Measurements from ENCODE around the gene DDTL. TPM values are rescaled to one million over a fixed set of nuclear protein-coding genes. Genes with fewer than 3 reads are reported as not detected.
"Not testable (repeated sequence)": the region's sequence is repeated elsewhere in the genome, so short reads cannot be mapped to it uniquely, and the experiment has no call there.

Gene DDTL
- total RNA-seq (2021), result not detected in 2 replicates
- percentile 28 among the genes with signal in this experiment for Bru-seq, nascent RNA
- BruChase-seq, experiment 1, labeled RNA remaining after a 2-hour chase, result percentile 12 among the genes with signal in this experiment
- BruChase-seq, experiment 2, labeled RNA remaining after a 6-hour chase, result percentile 24 among the genes with signal in this experiment
- long read RNA-seq, result 0 reads

GRCh38 chr22:23966568-23966967 is at the start of gene DDTL:
DDTL (plus strand) TSS chr22:23966888; CDS start chr22:23966915, 27 bp downstream.
- H3K27ac ChIP-seq (ENCODE audit: low read depth, low read length, poor library complexity, severe bottlenecking); CTCF ChIA-PET; DNase-seq (ENCODE audit: low spot score); H3K27me3 ChIP-seq (replicated peaks; ENCODE audit: insufficient read depth, low read depth, low read length, poor library complexity); H3K9me3 ChIP-seq (ENCODE audit: low read depth, low read length, poor library complexity, severe bottlenecking); BruUV-seq (replicated peaks); H3K4me3 ChIP-seq (ENCODE audit: low read depth, low read length, poor library complexity, severe bottlenecking); H3K4me1 ChIP-seq (ENCODE audit: insufficient read depth, low read length, poor library complexity, severe bottlenecking); POLR2A ChIA-PET (ENCODE audit: low non-redundant PET); intact Hi-C loops (cut with micrococcal nuclease; ENCODE audit: unreplicated experiment): not testable (repeated sequence)
- H3K36me3 ChIP-seq (ENCODE audit: insufficient read depth, low read length, poor library complexity, severe bottlenecking), result peaks cover 23% of the 10 kb centered on the region

GRCh38 chr22:23920267-23920611 is 46.4 kb upstream of the DDTL start:
- POLR2A ChIA-PET (ENCODE audit: low non-redundant PET); H3K4me1 ChIP-seq (ENCODE audit: insufficient read depth, low read length, poor library complexity, severe bottlenecking); H3K4me3 ChIP-seq (ENCODE audit: low read depth, low read length, poor library complexity, severe bottlenecking); BruUV-seq (replicated peaks); CTCF ChIA-PET; H3K27ac ChIP-seq (ENCODE audit: low read depth, low read length, poor library complexity, severe bottlenecking); DNase-seq (ENCODE audit: low spot score); intact Hi-C loops (cut with micrococcal nuclease; ENCODE audit: unreplicated experiment); H3K9me3 ChIP-seq (ENCODE audit: low read depth, low read length, poor library complexity, severe bottlenecking); H3K27me3 ChIP-seq (replicated peaks; ENCODE audit: insufficient read depth, low read depth, low read length, poor library complexity): not testable (repeated sequence)
- H3K36me3 ChIP-seq (ENCODE audit: insufficient read depth, low read length, poor library complexity, severe bottlenecking), result peaks cover 26% of the 10 kb centered on the region

GRCh38 chr22:23921586-23922201 is 45.0 kb upstream of the DDTL start:
- ChIA-PET CTCF (interaction anchor here (0.6 kb wide), 1 partner anchor 27 kb away, joined by 7 read pairs; the partner anchor contains the start of gene MIF), POLR2A (ENCODE audit: low non-redundant PET) (interaction anchor here (0.6 kb wide), 1 partner anchor 10 kb away, joined by 8 read pairs; no protein-coding TSS in a partner anchor)
- intact Hi-C loops (cut with micrococcal nuclease; ENCODE audit: unreplicated experiment); H3K27me3 ChIP-seq (replicated peaks; ENCODE audit: insufficient read depth, low read depth, low read length, poor library complexity); DNase-seq (ENCODE audit: low spot score); BruUV-seq (replicated peaks); H3K4me3 ChIP-seq (ENCODE audit: low read depth, low read length, poor library complexity, severe bottlenecking); H3K27ac ChIP-seq (ENCODE audit: low read depth, low read length, poor library complexity, severe bottlenecking); H3K4me1 ChIP-seq (ENCODE audit: insufficient read depth, low read length, poor library complexity, severe bottlenecking): not testable (repeated sequence)
- peaks cover 41% of the 10 kb centered on the region for H3K36me3 ChIP-seq (ENCODE audit: insufficient read depth, low read length, poor library complexity, severe bottlenecking)
- peaks cover 12% of the 10 kb centered on the region for H3K9me3 ChIP-seq (ENCODE audit: low read depth, low read length, poor library complexity, severe bottlenecking)

GRCh38 chr22:23922921-23923320 is 43.8 kb upstream of the DDTL start:
- no peaks in the 10 kb centered on the region for H3K4me1 ChIP-seq (ENCODE audit: insufficient read depth, low read length, poor library complexity, severe bottlenecking)
- no peaks in the 10 kb centered on the region for H3K27me3 ChIP-seq (replicated peaks; ENCODE audit: insufficient read depth, low read depth, low read length, poor library complexity)
- ChIA-PET POLR2A (ENCODE audit: low non-redundant PET) (interaction anchor here (0.6 kb wide), 1 partner anchor 91 kb away, joined by 3 read pairs; no protein-coding TSS in a partner anchor), CTCF (no interaction called here)
- H3K36me3 ChIP-seq (ENCODE audit: insufficient read depth, low read length, poor library complexity, severe bottlenecking), result peaks cover 44% of the 10 kb centered on the region
- H3K4me3 ChIP-seq (ENCODE audit: low read depth, low read length, poor library complexity, severe bottlenecking), result no peak overlapping the region
- intact Hi-C loops (cut with micrococcal nuclease; ENCODE audit: unreplicated experiment), result no loop called here
- TF ChIP-seq CTCF (conservative IDR thresholded peaks at IDR 0.05; ENCODE audit: low read depth, low read length) (no peak), EZH2 (IDR thresholded peaks at IDR 0.05; ENCODE audit: borderline replicate concordance, low read depth, low read length, poor library complexity, severe bottlenecking) (no peak)
- no TSS peak for BruUV-seq (replicated peaks)
- H3K27ac ChIP-seq (ENCODE audit: low read depth, low read length, poor library complexity, severe bottlenecking), result peak overlapping the region; percentile 23
- H3K9me3 ChIP-seq (ENCODE audit: low read depth, low read length, poor library complexity, severe bottlenecking), result peaks cover 12% of the 10 kb centered on the region
- DNase-seq (ENCODE audit: low spot score), result no peak

Measured in A673 (cell line).